ENCODE results near the gene FETUB. TPM values are rescaled to one million over a fixed set of nuclear protein-coding genes. Genes with fewer than 3 reads are reported as not detected.

The FETUB gene
- total RNA-seq, 4 donors from 2014 or later, result not detected

- Histone ChIP-seq H3K4me1 (peaks cover 0 to 5% of the 10 kb centered on the region in 2 donors), H3K27me3 (no peaks in the 10 kb centered on the region), H3K9me3 (no peaks in the 10 kb centered on the region), H3K36me3 (no peaks in the 10 kb centered on the region), H3K27ac (no peak overlapping the region), H3K4me3 (replicated peaks in 1 of 3) (no peak overlapping the region)
- 43 to 58% methylated on average over 5 of the region's 5 CpGs for WGBS, 2 donors
- TF ChIP-seq POLR2A (IDR thresholded peaks at IDR 0.05) (no peak), CTCF (IDR thresholded peaks at IDR 0.05) (no peak)
- intact Hi-C loops (cut with DNase I), result loop anchor here (10.0 kb wide), 1 partner anchor 143 kb away; no protein-coding TSS in a partner anchor
- DNase-seq, result no peak
Observed at GRCh38 chr3:186612065-186612464, 28.1 kb upstream of the FETUB start.

- no peaks in the 10 kb centered on the region for H3K36me3 ChIP-seq
- H3K27me3 ChIP-seq, result no peaks in the 10 kb centered on the region
- no peak within 1 kb of the TSS for H3K27ac ChIP-seq
- peaks cover 3 to 9% of the 10 kb centered on the region in 2 donors for H3K4me1 ChIP-seq
- DNase-seq, result no peak
- intact Hi-C loops (cut with DNase I), result loop anchor here (10.0 kb wide), 1 partner anchor 142 kb away; no protein-coding TSS in a partner anchor
- 83 to 91% methylated on average over 7 of the region's 7 CpGs for WGBS, 2 donors
- no peak for TF ChIP-seq POLR2A (IDR thresholded peaks at IDR 0.05)
- no peak for TF ChIP-seq CTCF (IDR thresholded peaks at IDR 0.05)
- H3K4me3 ChIP-seq (replicated peaks in 1 of 3), result no peak within 1 kb of the TSS
- no peaks in the 10 kb centered on the region for H3K9me3 ChIP-seq
Observed at GRCh38 chr3:186612721-186613636, 27.2 kb upstream of the FETUB start, which contains the start of gene AHSG. Gene AHSG, plus strand, starts transcription at chr3:186613060. Its CDS starts 82 bp downstream, at chr3:186613142.

GRCh38 chr3:186613637-186614265, 26.4 kb upstream of the FETUB start:
- Histone ChIP-seq H3K27me3 (no peaks in the 10 kb centered on the region), H3K36me3 (no peaks in the 10 kb centered on the region), H3K4me1 (peaks cover 3 to 9% of the 10 kb centered on the region in 2 donors), H3K9me3 (no peaks in the 10 kb centered on the region), H3K27ac (no peak overlapping the region), H3K4me3 (replicated peaks in 1 of 3) (no peak overlapping the region)
- TF ChIP-seq CTCF (IDR thresholded peaks at IDR 0.05), result no peak
- TF ChIP-seq POLR2A (IDR thresholded peaks at IDR 0.05), result no peak
- no peak for DNase-seq
- 43 to 44% methylated on average over 4 of the region's 4 CpGs for WGBS, 2 donors
- intact Hi-C loops (cut with DNase I), result loop anchor here (10.0 kb wide), 1 partner anchor 141 kb away; no protein-coding TSS in a partner anchor

GRCh38 chr3:186614266-186614596, 26.0 kb upstream of the FETUB start:
- DNase-seq, result no peak
- Histone ChIP-seq H3K4me3 (replicated peaks in 1 of 3) (no peak overlapping the region), H3K9me3 (no peaks in the 10 kb centered on the region), H3K4me1 (peaks cover 3 to 9% of the 10 kb centered on the region in 2 donors), H3K36me3 (no peaks in the 10 kb centered on the region), H3K27me3 (no peaks in the 10 kb centered on the region), H3K27ac (no peak overlapping the region)
- intact Hi-C loops (cut with DNase I), result loop anchor here (10.0 kb wide), 1 partner anchor 141 kb away; no protein-coding TSS in a partner anchor
- WGBS, 2 donors, result 64 to 71% methylated on average over 6 of the region's 6 CpGs
- no peak for TF ChIP-seq CTCF (IDR thresholded peaks at IDR 0.05)
- TF ChIP-seq POLR2A (IDR thresholded peaks at IDR 0.05), result no peak

Data from thyroid gland (tissue), 4 donors.